Superior temporal gyrus (tissue), 1 donor: ENCODE results near the gene USP5.
"Not testable (repeated sequence)": the region's sequence is repeated elsewhere in the genome, so short reads cannot be mapped to it uniquely, and the experiment has no call there.

Source experiments
- DNase-seq: peaks from one replicate; pipeline ENCODE4 v3.0.0-alpha.2; 2016; ENCODE audit errors: extremely low spot score

USP5 gene

DNA sequence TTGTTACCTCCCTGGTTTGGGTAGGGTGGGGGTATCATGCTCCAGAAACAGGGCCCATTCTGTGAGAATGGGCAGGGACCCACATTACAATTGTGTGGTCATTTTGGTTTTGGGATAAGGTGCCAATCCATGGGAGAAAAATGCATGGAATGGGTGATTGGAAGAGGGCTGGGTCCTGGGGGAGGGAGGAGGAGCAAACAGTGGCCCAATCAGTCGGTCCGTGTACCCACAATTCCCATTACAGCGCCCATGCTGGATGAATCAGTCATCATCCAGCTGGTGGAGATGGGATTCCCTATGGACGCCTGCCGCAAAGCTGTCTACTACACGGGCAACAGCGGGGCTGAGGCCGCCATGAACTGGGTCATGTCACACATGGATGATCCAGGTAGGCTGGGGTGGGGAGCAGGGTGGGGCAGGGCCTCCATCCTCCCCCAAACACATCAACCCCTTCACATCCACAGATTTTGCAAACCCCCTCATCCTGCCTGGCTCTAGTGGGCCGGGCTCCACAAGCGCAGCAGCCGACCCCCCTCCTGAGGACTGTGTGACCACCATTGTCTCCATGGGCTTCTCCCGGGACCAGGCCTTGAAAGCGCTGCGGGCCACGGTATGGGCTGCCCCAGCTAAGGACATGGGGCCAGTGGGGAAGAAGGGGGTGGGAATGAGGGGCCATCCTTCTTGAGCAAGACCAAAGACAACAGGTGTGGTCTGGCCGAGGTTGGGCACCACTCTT lies 11.8 kb downstream of the USP5 start:
- DNase-seq = no peak

DNA sequence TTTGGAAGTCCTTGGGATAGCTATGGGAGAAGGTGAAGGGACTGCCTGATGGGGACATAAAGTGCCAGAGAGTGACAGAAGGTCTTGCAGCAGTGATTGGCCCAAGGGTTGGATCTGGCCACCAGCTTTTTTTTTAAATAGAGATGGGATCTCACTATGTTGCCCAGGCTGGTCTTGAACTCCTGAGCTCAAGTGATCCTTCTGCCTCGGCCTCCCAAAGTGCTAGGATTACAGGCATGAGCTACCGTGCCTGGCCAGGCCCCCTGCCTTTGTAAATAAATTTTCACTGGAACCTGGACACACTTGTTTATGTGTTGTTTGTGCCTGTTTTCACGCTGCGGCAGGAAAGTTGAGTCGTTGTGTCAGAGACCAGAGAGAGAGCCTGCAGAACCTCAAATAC lies 13.4 kb downstream of the USP5 start:
- DNase-seq = not testable (repeated sequence)

DNA sequence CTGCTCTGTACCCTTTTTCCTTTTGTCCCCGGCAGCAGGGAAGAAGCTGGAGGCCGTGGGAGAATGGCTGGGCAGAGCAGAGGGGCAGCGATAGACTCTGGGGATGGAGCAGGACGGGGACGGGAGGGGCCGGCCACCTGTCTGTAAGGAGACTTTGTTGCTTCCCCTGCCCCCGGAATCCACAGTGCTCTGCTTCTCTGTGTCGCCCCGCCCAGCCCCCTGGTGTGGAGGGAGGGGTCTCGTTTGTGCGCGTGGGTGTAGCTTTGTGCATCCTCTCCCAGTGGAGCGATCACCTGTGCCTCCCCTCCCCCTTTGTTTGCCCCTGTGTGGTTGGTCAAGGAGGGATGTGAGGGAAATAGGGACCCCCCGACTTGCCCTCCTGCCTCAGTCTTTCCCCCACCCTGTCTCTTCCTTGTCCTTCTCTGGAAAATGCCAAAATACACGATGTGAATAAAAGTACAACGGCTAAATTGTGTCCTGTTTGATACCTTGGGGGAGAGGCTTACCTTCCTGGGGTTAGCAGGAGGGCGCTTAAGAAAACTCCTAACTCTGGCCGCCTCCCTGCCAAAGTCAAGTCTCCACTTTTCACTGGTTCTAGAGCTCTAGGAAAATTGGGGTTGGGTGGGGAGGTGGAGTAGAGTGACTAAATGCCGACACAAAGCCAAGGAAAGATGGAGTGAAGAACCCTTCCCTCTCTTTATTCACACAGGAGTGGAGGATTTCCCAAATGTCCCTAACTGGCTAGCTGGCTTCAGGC lies 14.4 kb downstream of the USP5 start:
- DNase-seq = no peak

DNA sequence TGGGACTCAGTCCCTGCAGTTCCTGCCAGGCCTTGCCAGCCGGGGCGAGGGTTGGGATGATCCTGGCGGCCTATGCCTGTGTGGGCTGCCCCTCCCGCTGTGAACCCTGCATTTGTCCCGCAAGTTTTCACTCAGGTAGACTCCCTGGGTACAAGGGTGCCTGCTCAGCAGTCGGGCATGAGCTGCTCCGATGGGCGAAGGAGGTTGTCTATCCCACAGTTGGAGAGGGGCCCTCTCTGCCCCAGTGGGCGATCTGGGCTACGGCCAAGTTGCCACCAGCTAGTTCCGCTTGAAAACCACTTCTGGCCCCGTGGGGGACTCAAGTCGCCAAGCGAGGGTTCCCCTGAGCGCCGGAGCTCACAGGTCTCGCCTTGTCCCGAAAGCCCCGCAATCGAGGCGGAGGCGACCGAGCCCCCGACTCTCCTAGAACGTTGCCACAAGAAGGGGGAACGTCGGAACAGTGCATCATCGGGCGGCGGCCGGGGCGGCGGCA lies 15.0 kb downstream of the USP5 start:
- no peak for DNase-seq

DNA sequence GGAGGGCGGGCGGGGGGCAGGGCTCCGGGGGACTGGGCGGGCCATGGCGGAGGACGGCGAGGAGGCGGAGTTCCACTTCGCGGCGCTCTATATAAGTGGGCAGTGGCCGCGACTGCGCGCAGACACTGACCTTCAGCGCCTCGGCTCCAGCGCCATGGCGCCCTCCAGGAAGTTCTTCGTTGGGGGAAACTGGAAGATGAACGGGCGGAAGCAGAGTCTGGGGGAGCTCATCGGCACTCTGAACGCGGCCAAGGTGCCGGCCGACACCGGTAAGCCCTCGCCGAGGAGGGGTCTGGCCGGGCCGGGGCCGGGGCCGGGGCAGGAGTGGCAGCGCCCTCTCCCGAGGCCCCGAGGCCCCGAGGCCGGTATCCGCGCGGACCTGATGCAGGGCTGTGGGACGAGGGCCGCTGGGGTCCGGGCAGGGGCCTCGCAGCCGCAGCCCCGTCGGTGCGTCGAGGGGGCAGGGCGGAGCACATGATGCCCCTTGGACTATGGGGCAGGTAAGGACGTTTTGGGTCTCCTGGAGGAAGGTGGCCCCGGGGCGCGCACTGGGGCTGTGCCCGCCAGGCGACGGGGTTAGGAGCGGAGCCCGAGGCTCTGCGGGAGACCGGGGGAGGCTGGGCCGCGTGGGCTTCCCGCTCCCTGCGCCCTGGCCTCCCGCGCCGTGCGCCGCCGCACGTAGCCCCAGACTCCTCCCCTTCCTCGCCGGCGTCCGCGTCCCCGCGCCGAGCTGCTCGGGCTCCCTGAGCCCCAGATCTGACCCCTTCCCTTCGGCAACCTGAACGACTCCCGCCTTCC lies 15.7 kb downstream of the USP5 start, which contains the start of gene TPI1:
TSS of gene TPI1 (plus strand) at position 119 of the 798 bp plus-strand sequence. CDS start at position 155, 36 bp downstream.
- peak; percentile 85 for DNase-seq

DNA sequence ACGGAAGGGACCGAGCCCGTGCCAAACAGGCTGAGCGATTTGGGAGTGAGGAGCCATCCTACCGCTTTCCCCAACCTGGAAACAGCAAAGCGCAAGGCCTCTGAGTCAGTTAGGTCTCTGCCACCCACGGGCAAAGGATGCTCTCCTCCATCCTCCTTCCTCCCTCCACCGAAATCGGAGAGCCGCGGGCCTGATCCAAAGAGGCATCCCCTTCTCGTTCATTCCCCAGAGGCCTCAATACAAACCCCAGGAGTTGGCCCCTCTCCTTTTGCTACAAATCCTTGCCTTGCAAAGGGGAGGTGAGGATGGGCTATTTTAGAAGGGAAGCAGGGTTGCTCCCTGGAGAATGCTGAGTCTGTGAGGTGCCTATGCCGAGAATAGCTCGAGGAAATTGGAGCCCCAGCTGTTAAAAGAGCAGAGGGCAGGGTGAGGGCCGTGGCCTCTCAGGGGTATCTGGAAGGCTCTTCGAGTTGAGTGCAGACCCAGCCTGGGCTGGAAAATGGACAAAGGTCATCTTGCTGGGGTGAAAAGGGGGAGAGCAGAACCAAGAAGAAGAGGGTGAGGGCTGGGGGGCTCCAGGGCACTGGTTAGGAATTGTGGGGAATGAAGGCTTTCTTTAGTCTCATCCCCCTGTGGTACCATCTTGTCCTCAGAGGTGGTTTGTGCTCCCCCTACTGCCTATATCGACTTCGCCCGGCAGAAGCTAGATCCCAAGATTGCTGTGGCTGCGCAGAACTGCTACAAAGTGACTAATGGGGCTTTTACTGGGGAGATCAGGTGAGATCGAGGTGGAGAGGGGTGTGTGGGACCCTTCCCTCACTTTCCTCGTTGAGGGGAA lies 16.5 kb downstream of the USP5 start:
- peak; percentile 8 for DNase-seq

DNA sequence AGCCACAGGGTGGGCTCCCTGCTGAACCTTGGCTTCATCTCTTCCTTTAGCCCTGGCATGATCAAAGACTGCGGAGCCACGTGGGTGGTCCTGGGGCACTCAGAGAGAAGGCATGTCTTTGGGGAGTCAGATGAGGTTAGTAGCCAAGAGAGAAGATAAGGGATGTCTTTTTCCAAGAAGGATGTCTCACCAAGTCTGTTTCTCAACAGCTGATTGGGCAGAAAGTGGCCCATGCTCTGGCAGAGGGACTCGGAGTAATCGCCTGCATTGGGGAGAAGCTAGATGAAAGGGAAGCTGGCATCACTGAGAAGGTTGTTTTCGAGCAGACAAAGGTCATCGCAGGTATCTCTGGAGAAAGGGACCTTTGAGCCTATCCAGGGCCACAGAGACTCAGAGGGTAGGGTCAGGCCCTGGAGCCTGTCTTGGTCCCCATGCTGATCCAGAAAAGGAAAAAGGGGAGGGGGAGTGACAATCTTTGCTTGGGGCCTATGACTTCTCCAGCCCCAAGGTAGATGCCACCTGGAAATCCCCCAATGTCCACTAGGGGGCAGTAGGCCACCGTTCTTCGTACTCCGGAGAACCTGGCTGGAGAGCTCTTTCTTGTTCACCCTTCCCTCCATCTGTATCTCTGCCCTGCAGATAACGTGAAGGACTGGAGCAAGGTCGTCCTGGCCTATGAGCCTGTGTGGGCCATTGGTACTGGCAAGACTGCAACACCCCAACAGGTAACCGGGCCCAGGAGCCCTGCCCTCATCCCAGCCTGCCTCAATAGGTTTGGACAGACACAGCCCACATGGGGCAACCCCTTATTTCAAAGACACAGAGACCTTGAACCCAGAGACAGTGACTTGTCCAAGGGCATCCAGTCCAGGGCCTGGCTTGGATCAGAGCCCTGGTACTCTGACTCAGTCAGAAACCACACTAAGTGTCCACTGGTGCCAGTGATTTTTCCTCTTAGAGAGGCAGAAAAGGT lies 17.4 kb downstream of the USP5 start:
- DNase-seq = peak; percentile 92

DNA sequence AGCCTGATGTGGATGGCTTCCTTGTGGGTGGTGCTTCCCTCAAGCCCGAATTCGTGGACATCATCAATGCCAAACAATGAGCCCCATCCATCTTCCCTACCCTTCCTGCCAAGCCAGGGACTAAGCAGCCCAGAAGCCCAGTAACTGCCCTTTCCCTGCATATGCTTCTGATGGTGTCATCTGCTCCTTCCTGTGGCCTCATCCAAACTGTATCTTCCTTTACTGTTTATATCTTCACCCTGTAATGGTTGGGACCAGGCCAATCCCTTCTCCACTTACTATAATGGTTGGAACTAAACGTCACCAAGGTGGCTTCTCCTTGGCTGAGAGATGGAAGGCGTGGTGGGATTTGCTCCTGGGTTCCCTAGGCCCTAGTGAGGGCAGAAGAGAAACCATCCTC lies 18.4 kb downstream of the USP5 start:
- not testable (repeated sequence) for DNase-seq

DNA sequence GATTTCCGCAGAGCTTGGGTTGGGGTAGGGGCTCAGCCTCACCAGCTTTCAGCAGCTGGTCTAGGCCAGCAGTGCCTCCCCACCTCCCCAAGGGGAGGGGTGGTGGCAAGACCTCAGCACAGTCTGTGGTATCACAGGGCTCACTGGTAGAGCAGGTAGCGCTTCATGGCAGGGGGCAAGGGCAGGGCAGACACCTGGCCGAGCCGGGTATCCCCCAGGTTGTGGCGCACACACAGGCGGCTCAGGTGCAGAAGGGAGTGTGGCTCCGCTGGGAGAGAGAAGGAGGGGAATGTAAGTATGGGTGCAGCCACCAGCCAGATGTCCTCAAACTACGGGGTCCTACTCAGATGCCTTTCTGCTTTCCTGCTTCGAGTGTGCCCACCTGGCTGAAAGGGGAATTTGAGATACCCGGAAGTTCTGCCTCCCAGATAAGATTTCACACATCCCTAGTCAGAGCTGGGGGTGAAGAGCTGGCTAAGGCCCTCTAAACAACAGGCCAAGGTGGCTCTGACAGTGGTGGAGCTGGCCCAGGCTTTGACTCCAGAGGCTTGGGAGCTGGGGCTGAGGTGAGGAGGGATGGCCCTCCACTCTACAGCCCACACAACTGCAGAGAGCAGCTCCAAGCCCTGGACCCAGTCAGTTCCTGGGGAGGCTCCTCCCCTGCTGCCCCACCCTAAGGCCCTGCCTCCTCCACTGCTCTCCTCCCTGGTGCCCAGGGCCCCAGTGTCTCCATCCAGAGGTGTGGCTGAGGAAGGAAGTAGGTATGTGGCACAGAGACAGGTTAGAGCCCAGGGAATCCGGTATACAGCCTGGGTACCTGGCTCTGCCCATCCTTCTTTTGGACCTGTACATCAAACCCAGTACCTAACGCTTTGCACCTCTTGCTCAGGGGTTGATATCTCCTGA lies 19.4 kb downstream of the USP5 start:
- DNase-seq = no peak

DNA sequence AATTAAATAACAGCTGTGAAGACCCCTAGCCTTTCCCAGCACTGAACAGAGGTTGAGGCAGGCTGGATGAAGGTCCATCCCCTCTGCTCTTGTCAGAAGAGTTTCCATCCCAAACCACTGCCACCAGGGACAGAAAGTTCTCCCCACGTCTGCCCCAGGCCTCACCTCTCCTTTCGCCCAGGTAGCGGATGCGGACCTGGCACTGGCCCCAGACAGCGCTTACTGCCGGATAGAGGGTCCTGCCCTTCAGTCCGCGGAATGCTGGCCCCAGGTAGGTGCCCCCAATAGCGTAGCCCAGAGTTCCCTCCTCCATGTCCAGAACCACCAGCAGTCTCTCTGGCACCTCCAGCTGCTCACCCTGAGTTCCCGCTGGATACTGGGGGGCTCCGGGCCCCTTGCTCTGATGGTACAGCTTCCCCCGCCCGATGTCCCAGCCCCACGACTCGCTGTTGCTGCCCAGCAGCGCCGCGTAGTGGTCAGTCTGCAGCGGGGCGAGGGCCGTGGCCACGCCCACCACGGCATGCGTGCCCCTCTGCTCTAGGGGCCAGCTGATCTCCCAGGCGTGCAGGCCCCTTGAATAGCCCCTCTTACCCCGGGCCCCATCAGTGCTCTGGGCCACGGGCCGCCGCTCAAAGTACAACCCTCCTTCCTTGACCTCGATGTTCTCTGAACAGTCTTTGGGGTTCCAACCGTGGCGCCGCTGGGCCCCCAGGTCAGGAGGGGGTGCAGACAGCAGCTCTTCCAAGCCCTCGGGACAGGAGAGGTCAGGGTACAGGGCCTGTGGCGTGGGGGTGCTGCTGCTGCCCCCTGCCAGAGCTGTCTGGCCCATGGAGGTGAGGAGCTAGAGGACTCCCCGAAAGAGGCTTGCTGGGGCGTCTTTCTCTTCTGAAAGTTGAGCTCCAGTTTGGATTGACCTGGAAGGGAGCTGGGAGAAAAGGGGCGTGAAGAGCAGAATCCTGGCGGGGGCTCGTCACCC lies 20.4 kb downstream of the USP5 start:
- DNase-seq = peak; percentile 82

DNA sequence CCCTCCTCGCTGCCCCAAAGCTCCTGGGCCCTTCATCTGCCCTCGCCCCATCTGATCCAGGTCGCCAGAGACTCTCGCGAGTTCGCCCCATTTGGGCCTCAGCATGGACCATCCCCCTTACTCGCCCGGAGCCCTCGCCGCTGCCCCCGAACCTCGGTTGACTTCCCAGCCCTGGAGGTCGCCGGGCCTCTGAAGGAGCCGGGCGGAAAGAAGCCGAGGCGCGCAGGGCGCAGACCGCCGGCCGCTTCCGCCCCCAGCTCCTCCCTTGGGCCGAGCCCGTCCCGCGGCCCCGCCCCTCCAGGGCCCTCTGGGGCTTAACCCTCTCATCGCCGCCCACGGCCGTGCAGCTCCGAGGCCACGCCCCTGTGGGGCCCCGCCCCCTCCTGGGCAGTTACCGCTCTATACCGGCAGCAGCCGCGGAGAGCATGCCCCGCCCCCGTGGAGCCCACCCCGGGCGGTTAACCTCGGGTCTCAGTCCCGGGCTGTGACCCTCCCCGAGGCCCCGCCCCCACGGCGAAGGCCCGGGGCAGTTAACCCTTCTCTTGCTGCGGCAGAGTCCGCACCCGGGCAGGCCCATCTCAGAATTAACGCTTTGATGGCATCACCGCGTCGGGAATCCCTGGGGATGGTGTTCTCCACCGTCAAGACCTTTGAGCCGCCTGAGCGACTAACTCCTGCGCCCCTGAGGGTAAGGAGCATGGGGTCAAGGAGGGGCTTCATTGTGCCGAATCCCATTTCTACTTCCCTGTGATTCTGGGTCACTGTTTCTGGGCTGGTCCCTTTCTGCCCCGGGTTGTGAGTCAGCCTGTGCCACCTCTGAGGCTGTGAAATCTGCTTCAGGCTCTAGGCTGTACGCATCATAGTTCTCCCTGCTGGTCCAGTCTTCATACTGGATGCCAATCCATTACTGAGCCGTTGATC lies 21.4 kb downstream of the USP5 start, which contains the start of gene SPSB2:
TSS of gene SPSB2 (minus strand) at position 210 of the 921 bp plus-strand sequence. CDS start 402 bp downstream, outside the sequence.
- peak; percentile 89 for DNase-seq

DNA sequence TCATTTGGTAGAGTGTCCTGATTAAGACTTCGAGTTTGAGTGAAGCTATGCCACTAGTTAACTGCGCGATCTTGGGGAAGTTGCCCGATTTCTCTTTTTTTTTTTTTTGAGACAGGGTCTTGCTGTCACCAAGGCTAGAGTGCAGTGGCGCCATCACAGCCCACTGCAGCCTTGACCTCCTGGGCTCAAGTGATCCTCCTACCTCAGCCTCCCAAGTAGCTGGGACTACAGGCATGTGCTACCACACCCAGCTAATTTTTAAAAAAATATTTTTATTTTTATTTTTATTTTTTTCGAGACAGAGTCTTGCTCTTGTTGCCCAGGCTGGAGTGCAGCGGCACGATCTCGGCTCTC lies 22.0 kb downstream of the USP5 start:
- DNase-seq = not testable (repeated sequence)

DNA sequence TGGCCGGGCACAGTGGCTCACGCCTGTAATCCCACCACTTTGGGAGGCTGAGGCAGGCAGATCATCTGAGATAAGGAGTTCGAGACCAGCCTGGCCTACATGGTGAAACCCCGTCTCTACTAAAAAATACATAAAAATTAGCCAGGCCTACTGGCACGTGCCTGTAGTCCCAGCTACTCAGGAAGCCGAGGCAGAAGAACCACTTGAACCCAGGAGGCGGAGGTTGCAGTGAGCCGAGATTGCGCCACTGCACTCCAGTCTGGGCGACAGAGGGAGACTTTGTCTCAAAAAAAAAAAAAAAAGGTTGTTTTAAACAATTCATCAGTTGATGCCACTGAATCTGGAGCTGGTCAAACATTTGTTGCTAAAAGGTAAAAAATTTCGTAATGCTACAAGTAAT lies 27.9 kb downstream of the USP5 start:
- DNase-seq = not testable (repeated sequence)

DNA sequence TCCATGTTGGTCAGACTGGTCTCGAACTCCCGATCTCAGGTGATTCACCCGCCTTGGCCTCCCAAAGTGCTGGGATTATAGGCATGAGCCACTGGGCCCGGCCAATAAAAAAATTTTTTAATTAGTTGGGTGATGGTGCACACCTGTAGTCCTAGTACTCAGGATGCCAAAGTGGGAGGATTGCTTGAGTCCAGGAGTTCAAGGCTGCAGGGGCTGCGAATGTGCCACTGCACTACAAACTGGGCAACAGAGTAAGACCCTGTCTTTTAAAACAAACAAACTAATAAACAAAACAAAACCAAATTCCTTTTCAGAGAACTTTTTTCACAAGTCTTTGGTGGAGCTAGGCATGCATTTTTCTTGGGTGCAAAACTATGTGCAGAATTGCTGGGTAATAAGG lies 31.3 kb downstream of the USP5 start:
- no peak for DNase-seq

DNA sequence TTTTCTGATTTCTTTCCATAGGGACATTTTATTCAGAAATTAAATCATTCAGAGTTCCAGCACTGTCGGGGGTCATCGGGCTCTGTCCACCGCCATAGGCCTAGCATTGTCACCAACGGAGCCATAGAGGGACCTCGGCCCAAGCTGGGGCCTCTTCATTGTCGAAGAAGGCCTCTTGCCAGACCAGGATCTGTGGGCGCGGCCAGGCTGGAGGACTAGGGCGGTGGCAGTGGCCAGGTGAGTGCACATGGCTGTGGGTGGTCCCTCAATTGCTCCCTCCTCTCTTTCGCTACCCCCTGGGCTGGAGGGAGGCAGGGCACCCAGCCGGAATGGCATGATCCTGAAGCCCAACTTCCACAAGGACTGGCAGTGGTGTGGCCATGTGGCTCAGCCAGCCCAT lies 31.7 kb downstream of the USP5 start:
- DNase-seq = no peak

DNA sequence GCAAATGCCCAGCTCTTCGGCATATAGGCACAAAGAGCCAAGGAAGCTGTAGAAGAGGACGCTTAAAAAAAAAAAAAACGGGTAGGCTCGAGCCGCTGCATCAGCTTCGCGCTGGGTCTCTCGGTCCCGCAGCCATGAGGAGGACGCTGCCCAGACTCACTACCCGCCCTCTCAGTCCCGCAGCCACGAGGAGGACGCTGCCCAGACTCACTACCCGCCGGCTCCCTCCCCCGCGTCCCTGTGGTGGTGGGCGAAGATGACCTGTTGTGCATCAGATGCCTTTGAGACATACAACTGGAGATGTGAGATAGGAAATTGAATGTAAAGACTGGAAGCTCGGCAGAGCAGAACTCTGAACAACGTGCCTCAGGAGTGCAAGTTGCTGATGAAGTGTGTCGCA lies 32.6 kb downstream of the USP5 start:
- DNase-seq = no peak
